Measurements from ENCODE around the gene ASPDH.

DNA sequence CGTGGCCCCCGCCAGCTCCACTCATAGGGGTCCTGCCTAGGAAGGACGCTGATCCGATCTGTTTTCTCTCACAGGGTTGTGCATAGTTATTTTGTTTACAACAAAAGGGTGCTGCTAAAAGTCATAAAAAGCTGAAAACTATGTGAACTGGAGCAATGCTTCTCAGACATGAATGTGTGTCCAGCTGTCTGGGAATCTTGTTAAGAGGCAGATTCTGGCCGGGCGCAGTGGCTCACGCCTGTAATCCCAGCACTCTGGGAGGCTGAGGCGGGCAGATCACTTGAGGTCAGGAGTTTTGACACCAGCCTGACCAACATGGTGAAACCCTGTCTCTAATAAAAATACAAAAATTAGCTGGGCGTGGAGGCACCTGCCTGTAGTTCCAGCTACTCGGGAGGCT is 45.9 kb upstream of the ASPDH start:
- TF ChIP-seq, protein P1, sequence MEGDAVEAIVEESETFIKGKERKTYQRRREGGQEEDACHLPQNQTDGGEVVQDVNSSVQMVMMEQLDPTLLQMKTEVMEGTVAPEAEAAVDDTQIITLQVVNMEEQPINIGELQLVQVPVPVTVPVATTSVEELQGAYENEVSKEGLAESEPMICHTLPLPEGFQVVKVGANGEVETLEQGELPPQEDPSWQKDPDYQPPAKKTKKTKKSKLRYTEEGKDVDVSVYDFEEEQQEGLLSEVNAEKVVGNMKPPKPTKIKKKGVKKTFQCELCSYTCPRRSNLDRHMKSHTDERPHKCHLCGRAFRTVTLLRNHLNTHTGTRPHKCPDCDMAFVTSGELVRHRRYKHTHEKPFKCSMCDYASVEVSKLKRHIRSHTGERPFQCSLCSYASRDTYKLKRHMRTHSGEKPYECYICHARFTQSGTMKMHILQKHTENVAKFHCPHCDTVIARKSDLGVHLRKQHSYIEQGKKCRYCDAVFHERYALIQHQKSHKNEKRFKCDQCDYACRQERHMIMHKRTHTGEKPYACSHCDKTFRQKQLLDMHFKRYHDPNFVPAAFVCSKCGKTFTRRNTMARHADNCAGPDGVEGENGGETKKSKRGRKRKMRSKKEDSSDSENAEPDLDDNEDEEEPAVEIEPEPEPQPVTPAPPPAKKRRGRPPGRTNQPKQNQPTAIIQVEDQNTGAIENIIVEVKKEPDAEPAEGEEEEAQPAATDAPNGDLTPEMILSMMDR (IDR thresholded peaks at IDR 0.05), result no peak
- TF ChIP-seq, protein P2, sequence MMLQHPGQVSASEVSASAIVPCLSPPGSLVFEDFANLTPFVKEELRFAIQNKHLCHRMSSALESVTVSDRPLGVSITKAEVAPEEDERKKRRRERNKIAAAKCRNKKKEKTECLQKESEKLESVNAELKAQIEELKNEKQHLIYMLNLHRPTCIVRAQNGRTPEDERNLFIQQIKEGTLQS (CRISPR knock-in tag; conservative IDR thresholded peaks at IDR 0.05), result no peak

All from WTC11 (cell line).